Placental epithelial cell (primary cell): ENCODE results near the gene DHCR24. TPM values are rescaled to one million over a fixed set of nuclear protein-coding genes. Genes with fewer than 3 reads are reported as not detected.

Experiments used
- total RNA-seq: library from RNA; depleted of rRNA; stranded (reverse); fragments of >200 nt; gene quantifications from 2 replicates; pipeline ENCODE4 v1.2.3, GENCODE V29; 2012

Gene DHCR24
- 16.5 and 160 TPM in 2 replicates for total RNA-seq

DNA sequence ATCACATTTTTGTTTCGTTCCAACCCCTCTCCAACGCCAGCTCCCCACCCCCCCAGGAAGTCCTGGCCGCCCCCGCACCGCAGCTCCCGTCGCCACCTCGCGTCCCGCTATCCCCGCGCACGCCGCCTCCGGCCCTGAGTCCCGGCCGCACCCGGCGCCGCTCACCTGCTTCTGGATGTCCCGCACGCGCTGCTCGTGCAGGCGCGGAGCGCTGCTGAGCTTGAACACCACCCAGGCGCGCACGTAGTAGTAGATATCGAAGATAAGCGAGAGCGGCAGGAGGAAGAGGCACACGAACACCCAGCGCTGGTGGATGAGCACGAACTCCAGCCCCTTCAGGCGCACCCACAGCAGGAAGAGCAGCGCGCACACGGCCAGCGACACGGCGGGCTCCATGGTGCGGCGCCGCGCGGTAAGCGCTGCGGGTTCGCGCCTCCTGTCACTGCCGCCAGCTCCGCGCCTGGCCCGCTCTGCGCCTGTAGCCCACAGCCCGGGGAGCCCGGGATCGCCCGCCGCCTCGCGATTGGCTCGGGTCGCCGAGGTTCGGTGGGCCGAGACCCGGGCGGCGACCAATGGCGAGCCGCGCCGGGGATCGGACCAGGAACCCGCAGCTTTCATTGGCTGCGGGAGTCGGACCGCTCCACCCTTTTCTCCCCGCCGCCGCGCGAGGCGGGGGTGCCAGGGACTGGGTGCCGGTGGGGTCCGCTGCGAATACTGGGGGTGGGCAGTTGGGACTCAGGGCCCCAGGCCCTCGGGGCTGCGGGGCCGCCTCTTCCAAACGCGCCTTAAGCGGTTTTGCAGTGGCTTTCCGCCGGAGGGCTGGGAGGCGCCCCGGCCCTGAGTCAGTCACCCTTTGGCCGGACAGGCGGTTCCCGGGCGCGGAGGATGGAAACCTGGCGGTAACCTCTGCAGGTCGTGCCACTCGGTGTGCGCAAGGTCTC, at the start of gene DHCR24:
TSS of gene DHCR24 (minus strand) at position 472 of the 941 bp plus-strand sequence. CDS start at position 396, 76 bp downstream.

GRCh38 chr1:54800899-54801759, 85.9 kb downstream of the DHCR24 start, which contains the start of gene TTC22:
Gene TTC22 (minus strand): TSS chr1:54801323. CDS start chr1:54801163, 160 bp downstream.

Other genes with a start within 250 kb of the DHCR24 start
- 1.1 and 1.2 TPM in 2 replicates for gene MROH7, start 245.4 kb downstream of the DHCR24 start, total RNA-seq
- gene TTC4, start 171.3 kb downstream of the DHCR24 start, total RNA-seq = 16.2 and 16.5 TPM in 2 replicates
- gene PARS2, start 122.7 kb downstream of the DHCR24 start, total RNA-seq = 5.5 and 9.5 TPM in 2 replicates
- 17.3 and 22.6 TPM in 2 replicates for gene TTC22, start 85.9 kb downstream of the DHCR24 start, total RNA-seq
- not detected in 2 replicates for gene TMEM61, start 93.4 kb upstream of the DHCR24 start, total RNA-seq
- not detected in 2 replicates for gene BSND, start 111.7 kb upstream of the DHCR24 start, total RNA-seq
- gene PCSK9, start 152.4 kb upstream of the DHCR24 start, total RNA-seq = under 0.01 and 3.5 TPM in 2 replicates